ENCODE data around the gene CXXC4.

The CXXC4 gene

DNA sequence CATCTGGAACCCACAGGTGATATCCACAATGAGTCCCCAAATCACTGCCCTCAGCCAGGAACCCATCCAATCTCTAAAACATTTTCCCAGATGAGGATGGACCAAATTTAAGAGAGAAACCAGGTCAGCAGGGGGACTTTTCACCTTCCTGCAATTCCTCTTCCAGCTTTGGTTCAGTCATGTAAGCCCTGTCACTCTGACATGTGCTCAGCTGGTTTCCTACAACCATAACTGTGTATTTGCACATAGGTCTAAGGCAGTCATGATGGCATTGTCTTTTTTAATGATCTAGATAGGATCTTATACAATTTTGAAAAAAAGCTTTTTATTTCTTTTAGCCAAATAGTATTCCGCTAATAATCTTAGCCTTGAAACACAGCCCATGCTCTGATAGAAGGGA lies 6.5 kb downstream of the CXXC4 start:
- DNase-seq = no peak

DNA sequence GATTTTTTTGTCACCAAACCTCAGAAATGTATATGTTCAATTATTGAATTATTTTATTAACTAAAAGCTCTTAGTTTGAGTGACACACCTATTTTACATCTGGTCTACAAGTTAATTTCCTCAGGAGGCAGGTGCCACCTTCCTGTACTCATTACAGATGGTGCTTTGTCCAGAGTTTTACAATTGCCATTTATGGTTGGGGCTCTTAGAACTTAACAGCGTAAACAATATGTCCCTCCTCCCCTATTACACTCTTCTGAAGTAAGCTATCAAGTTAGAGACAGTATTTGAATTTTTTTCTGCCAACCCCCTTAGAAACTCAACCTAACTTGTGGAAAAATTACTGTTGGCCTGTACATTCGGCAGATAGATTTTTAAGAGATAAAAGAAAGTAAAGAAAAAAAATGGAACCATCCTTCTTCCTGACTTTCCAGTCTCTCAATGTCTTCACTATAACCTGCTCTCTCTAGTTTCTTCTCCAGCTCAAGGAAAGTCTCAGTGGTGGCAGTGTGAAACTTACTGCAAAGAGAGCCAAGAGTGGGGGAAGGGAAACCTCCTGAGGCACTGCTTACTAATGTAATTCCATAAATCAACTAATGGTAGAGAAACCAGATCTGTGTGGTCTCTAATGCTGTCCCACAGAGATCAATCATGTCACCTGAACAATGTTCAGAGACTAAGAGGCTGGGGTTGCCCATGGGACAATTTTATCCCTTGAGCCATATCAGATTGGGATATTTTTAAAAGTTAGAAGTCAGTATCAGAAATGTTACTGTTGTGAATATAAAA lies 7.8 kb downstream of the CXXC4 start:
- no peak for DNase-seq

DNA sequence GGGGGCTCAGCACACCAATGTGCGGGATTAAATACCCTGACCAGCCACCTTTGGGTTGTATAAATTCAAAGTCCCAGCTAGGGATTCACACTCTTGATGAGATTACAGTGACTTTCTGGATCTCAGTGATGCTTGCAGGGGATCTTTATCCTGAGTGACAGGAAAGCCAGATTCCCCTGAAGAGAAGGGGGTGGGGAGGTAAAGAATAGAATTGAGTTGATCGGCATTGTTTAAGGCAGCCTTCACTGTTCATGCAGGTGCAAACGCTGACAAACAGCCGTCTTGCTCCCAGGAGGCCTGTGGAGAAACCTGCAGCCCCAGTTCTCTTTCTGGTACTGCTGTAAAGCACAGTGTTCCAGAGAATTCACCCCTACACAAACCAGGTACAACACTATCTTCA lies 19.0 kb downstream of the CXXC4 start:
- DNase-seq = no peak

DNA sequence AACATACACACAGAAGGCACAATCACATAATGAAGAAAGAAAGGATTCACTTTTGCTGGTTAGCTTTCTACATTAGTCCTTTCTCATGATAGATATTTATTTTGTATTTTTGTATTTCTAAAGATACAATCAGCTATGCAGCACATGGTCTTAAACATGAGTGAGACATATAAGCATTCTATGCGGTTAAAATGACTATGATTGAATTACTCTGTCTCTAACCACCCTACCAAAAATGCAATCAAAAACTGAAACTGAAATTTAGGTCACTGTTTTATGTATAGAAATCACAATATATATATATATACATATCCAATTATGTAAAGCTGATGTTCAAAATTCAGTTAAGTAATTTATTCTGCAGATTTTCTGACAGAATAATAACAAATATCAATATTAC lies 21.9 kb downstream of the CXXC4 start:
- DNase-seq = no peak

DNA sequence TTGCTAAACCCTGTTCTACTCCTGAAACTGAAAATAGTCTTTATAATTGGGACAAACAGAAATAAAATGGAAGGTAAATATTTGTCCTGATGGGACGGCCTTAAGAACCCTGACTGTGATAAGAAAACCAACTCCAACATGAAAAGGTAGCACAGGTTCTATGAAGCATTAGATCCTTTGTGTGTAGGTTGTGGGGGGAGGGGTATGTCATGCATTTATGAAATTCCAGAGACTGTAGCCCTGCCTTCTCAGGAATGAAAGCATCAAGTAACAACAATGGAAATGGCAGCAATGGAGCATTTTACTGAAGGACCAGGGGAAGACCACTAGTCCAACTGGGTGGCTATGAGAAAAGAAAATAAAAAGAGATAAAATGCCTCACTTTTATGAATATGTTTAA lies 23.9 kb downstream of the CXXC4 start:
- no peak for DNase-seq

DNA sequence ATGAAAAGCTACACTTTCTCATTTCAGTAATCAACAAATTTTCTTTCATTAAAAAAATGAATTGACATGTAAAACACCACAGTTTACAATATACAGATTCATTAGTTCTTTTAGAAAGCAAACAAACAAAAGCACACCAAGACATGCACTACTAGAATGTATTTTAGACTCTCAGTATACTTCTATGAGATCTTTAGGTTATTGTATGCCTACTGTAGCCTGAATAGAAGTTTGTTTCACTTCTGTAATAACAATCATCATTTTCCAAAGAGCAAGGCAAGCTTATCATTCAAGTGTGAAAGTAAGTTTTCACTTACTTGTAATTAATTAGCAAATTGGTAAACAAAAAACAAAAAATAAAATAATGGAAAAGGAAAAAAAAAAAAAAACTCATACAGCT lies 24.9 kb downstream of the CXXC4 start:
- DNase-seq = no peak

DNA sequence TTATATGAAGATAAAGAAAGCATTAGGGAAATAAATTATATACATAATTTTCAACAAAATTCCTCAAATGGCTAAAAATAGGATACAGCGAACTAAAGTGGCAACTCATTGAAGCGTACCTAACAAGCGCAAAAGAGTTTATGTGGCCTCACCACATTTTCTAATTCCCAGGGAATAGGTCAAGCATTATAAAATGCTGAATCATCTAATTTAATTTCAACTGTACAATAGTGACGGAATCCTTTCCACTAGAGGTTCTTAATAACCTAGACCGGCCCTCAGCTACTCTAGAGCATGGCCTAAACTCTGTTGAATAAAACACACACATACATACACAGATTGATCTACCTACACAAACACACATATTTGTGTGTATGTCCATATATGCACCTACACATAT lies 29.1 kb downstream of the CXXC4 start:
- DNase-seq = no peak

DNA sequence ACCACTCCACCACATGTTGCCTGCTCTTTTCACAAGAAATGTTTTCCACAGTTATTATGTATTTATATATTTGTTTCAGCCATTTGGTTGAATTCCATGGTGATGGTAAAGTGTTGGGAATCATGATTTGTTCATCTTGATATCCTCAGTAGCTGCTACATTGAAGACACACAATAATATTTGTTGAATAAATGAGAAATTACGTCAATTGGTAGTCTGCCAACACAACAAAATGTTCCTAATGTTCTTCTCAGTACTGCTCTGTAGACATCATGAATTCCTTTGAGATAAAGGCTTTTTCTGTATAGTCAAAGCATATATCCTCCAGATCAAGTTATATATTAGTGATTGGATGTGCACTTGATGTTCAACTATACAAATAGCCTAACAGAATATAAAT lies 29.5 kb downstream of the CXXC4 start:
- no peak for DNase-seq

DNA sequence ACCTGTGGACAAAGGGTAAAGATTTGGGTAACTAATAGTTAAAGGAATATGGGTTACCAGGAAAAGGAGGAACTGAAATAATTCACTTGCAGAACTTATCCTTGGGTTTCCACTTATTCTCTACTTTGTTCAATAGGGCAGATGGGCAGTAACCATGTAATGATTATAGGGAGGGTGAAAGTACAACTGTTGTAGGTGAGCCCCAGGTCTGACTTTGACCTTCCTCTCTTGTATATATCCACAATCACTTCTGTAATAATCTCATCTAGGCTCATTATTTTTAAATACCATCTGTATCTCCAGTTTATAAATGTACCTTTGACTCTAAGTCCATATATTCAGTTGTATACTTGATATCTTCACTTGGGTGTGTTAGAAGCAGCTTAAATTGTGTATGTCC lies 32.1 kb downstream of the CXXC4 start:
- no peak for DNase-seq

DNA sequence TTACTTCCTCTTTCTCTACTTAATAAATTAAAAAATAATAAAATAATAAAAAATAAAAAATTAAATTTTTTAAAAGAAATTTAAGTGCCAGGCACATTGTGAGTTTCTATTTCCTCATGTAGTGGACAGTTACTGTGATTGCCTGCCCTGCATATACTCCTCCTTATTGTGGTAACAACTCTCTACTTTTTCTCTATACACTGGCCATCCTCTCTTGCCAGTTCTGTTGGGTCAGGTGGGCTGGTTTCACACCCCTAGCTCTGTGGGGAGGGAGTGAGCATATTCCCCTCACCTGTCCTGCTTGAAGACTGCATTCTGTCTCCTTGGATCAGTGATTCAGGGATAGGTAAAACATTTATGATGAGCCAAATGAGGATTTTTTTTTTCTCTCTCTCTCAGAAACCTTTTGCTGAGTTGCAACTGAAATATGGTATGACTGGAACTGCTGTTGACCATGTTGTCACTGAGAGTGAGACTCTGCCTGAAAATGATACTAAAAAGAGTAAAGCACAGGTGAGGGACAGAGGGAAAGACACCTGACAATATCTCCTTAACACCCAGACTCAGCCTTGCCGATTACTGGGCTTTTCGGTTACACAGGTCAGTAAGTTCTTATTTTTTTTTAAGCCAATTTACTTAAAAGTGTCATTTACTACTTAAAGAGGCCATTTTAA lies 37.2 kb downstream of the CXXC4 start:
- DNase-seq = no peak

DNA sequence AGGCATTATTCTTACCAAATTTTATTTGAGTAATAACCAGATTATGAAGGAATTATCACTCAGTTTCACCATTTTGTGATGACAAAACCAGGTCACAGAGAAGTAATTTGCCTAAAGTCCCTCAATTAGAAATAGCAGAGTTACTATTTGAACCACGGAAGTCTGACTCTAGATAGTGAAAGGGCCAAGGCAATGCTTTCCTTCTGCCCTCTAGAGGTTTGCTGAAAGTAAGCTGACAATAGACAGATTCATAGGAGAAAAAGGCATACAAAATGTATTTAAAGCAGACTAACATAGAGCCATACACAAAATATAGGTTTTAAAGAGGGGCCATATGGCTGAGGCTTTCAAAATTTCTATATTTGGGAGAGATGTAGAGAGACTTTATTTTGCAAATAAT lies 43.1 kb downstream of the CXXC4 start:
- DNase-seq = no peak

DNA sequence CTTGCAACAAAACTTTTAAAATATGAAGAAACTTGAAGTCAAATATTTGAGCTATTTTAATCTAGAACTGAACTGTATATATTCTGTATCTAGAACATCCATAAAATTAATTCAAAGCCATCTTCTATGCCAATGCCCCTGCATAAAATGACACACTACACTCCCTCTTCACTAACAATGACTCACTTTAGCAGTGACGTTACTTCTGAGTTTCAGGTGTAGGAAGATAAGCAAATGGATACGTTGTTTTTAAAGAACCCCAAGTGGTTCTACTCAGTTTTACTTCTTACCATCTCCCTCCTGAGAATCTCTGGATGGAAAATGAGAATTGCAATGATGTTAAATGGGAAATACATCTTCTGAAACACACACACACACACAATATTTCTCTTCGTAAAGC lies 45.2 kb downstream of the CXXC4 start:
- DNase-seq = no peak

DNA sequence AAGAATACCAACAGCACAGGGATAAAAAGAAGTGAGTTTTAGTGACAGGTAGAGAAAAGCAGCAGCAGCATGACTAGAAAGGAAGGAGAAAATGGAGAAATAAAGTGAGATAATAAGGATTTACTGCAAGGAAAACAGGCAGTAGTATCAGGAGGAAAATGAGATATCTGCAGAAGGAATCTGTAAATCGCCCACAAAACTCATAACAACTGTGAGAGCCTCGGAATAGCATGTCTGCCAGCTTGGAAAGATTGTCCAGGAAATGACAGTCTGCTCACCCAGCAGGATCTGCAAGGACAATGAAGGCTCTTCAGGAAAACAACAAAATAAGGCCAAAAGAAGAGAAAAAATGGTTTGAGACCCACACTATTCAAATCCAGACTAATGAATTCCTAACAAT lies 47.4 kb downstream of the CXXC4 start:
- DNase-seq = no peak

DNA sequence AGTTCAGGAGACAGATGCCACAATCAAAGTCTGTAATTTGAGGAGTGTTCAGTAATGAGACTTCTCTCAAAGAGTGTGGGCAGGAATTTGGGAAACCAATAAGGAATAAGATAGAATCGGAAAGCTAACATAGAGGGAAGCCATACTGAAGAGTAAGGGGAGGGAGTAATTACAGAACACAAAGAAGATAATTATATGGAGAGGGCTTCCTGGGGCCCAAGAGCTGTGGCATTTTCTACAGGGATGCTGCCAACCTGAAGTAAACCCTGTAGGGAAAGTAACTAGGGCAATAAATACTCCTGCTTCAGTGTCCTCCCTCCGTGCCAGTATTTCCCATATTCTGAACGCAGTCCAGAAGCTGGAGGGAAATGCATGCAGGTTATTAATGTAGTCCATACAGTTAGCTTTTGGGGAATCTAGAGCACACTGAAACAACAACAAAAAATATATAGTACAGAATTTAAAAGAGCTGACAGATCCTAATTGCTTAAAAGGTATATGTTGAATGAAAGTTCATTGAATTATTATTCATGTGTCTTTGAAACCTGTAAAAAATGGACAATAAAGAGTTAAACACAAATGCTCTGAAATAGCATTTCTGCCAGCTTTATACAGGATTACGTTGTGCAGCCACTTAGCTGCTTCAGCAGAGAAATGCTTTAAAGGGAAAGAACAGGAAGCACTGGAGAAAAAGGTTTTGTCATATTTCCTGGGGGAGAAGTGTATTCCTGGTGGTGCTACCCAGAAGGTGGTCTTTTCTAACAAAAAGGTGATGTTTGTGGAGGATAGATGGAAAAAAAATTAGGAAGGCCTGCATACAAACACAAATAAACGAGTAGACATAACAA lies 48.0 kb downstream of the CXXC4 start:
- no peak for DNase-seq

DNA sequence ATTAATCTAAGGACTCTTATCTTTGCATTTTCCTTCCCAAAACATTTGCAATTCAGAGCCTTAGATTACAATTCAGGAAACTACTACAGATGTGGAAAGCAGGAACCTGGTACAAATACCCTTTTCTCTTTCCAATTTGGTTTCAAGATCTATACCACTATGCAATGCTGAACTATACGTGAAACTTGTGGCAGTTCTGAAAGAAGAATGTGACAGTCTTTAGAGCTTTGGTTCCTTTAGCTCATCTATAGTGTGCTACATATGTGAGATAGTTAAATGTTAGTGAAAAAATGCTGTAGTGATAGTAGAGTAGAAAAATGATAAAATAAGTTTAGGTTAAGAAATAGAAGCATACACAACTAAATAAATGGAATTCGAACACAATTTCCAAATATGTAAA lies 50.0 kb downstream of the CXXC4 start:
- DNase-seq = no peak

DNA sequence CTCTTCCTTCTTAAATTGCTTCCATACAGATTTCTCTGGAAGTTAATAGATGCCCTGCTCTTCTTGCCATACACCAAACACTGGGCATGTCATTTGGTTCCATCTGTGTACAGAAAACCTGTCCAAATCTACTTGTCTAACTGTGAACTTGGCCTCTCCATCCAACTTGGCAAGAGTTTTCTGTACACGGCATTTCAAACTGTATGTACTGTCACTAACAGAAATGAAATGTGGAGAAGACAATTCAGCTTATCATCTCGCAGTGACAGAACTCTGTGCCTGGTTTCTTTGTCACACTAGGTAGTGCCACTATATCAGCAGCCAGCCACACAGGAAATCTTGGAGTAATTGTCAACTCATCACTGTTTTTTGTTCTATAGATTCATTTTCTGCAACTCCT lies 58.2 kb downstream of the CXXC4 start:
- no peak for DNase-seq

DNA sequence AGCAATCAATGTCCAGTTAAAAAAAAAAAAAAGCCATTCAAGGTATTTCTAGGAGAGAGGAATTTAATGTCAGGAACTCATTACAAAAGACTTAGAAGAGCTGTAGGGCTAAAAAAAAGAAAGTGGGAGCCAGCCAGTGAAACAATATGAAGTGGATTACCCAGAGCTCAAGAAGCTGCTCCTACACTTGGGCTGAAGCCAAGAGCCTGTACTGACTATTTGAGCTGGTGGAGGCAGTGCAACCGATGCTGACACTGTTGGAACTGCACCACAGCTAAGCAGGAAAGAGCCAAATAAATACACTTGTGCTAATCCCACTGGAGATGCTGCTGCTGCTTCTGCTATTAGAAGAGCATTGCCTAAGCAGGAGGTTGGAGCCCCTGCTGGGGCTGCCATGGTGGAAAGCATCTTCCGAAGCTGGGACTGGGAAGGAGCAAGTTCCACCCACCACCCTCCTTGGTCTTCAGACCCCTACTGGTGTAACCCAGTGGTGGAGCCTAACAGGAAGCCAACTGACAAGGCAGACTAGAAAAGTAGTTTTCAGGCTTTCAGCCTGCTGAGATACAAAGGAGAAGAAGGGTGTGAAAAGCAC lies 65.4 kb downstream of the CXXC4 start:
- no peak for DNase-seq

DNA sequence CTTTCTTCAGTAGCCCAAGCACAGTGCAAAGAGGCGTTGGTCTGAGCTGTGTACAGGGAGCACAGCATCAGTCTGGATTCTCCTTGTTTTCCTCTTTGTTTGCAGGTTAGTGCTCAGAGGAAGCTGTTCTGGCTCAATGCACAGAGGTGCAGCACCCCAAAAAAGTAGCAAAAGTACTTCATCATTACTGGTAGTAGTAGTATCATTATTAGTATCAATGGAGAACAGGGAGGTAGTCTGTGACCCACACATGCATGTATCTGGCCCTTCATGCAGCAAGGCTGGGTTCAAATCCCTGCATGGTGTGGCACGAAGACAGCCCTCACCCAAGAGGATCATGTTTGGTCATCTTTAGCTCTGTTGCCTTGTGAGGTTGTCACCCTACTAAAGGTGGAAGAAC lies 68.7 kb downstream of the CXXC4 start:
- DNase-seq = no peak

DNA sequence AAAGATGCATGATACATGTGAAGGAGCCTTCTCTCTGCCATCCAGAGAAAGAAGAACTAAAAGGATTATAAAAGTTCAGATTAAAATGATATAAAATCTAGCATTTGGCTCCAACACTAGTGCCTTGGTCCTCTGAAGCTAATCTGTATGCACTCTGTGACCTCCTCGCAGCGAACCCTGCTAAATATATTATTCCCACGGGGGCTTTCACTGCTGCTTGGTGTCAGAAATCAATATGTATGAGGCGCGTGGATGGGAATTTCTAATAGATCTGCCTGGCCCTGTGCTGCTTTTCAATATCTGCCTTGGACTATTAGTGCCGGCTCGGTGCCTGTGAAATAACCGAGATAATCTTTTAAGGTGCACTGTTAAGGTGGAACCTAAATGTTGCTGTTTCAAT lies 69.7 kb downstream of the CXXC4 start:
- no peak for DNase-seq

DNA sequence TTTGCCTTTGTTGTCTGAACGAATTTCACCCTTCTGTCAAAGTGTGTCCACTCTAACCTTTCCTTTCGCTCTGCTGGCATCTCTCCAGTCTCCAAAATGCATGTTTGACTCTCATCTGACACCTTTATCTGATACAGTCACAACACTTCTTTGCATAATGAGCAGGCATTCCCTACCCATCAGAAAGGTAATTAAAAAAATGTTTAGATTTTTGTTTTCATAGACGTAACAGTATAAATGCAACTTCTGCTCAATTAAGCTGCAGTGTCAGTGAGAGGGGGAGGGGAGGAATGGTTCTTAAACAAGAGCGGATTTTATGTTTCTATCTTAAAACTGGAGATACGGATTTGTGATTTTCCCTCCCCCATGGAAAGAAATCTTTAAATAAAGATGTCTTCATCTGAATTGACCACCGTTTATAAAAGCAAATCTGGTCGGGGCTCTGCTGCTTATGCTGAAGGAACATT lies 70.2 kb downstream of the CXXC4 start:
- DNase-seq = no peak

DNA sequence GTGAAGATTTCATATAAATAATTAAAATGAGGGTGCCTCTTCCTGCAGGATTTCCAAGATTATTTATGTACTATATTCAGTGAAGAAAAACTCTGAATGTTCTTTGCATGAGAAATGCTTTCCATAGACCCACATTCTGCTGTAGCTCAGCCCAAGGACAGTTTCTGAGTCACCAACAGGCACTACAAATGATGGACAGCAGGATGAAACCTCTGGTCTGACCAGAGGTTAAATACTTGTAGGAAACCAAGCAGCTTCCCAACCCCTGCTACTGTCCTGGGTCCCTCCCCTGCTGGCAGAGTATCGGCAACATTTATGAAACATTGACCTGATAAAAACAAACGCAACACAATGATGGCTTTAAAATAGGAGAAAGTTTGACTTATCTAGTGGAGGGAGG lies 73.1 kb downstream of the CXXC4 start:
- no peak for DNase-seq

DNA sequence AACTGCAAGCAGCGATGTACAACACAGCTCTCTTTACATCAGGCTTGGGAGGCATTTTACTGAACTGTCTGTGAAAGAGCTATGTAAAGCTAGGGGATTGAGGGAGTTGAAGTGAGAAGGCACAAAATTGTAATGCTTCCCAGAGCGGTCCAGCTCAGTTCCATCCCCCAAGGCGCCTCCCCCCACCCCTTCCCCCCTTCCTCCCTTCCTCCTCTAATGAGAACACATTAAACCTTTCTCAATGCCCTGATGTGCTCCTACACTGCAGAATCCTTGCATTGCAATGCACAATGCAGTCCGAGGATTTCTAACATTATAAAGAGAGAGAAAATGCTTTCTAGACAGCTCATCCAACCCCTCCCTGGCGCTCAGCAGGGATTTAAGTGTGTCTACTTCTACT lies 73.9 kb downstream of the CXXC4 start:
- no peak for DNase-seq

All from NCI-H1105 (cell line).